PFSK-1 (cell line): ENCODE results near the gene EREG.

Experiments used
- POLR2AphosphoS5 ChIP-seq: IDR thresholded peaks from 2 replicates; pipeline ENCODE4 v1.6.1; 2012; ENCODE audit warnings: low read depth, mild to moderate bottlenecking, control low read depth, low read length, moderate library complexity
- TAF1 ChIP-seq: IDR thresholded peaks from 2 replicates; pipeline ENCODE4 v1.6.1; 2012; ENCODE audit warnings: low read length, control low read depth, borderline replicate concordance; ENCODE audit not compliant: insufficient read depth
- TF ChIP-seq, protein P1 (sequence below), 2 experiments: IDR thresholded peaks; 2 replicates each; pipeline versions ENCODE4 v1.6.1 to v1.8.0; 2011 to 2012; ENCODE audit warnings: low read depth in 2 of 2, low read length in 2 of 2, control low read depth in 1 of 2, inconsistent platforms in 1 of 2, mild to moderate bottlenecking in 1 of 2, moderate library complexity in 1 of 2; ENCODE audit not compliant: insufficient read depth in 1 of 2

DNA sequence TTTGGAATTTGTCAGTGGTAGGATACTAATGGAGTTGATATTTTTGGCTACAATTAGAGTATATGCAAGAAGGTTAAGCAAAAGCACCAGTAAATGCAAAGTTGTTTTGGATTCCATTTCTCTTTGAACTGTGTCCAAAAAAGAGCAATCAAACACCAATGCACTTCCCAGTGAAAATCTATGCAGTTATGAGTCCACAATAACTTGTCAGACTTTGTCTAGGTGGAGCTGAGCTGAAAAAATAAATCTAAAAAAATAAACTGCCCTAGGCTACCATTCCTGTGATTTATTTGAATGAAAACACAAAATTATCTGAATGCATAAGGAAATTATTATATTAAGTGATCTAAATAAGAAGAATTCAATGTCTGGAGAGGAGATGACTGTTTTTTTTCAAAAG, 42.9 kb downstream of the EREG start:
- TF ChIP-seq POLR2AphosphoS5 = no peak
- TF ChIP-seq, protein P1, sequence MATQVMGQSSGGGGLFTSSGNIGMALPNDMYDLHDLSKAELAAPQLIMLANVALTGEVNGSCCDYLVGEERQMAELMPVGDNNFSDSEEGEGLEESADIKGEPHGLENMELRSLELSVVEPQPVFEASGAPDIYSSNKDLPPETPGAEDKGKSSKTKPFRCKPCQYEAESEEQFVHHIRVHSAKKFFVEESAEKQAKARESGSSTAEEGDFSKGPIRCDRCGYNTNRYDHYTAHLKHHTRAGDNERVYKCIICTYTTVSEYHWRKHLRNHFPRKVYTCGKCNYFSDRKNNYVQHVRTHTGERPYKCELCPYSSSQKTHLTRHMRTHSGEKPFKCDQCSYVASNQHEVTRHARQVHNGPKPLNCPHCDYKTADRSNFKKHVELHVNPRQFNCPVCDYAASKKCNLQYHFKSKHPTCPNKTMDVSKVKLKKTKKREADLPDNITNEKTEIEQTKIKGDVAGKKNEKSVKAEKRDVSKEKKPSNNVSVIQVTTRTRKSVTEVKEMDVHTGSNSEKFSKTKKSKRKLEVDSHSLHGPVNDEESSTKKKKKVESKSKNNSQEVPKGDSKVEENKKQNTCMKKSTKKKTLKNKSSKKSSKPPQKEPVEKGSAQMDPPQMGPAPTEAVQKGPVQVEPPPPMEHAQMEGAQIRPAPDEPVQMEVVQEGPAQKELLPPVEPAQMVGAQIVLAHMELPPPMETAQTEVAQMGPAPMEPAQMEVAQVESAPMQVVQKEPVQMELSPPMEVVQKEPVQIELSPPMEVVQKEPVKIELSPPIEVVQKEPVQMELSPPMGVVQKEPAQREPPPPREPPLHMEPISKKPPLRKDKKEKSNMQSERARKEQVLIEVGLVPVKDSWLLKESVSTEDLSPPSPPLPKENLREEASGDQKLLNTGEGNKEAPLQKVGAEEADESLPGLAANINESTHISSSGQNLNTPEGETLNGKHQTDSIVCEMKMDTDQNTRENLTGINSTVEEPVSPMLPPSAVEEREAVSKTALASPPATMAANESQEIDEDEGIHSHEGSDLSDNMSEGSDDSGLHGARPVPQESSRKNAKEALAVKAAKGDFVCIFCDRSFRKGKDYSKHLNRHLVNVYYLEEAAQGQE (IDR thresholded peaks at IDR 0.05; ENCODE audit: insufficient read depth in 1 of 2, low read depth in 2 of 2, low read length in 2 of 2) = no peak
- no peak for TF ChIP-seq TAF1
